ENCODE measurements around the gene PRR5.
A peak's percentile ranks its signal among the peaks of the same experiment; 100 is the strongest.

PRR5 gene

DNA sequence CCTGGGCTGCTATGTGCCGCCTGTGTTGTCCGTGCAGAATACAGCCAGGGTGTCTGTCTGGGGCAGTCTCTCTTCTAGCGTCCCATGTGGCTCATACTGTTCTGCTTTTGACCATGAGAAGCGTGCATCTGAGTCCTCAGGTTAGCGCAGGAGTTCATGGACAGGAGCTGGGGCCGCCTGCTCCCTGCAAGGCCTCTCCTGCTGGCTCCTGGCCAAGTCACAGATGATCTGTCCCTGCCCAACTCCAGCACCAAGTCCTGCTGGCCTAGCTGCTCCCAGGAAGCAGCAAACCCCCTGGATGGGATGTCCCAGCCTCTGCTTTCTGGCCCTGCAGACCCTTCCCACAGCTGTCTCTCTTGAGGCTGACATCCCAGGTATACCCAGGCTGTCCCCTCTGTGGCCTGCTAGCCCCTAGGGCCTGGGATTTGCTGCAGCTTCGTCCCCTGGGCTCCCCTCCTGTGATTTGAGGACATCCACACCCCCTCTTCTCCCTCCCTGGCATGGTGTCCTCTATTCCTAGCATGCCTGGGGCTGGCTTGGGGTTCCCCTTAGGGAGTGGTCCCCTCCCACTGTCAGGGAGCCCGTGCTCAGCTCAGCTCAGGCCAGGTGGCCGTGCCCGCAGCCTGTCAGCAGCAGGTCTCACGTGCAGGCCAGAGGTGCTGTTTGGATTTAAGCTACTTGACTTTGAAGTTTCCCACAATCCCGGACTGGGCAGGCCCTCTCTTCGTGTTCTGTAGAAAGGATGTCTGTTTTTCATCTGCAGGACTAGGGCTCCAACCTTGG, 17.8 kb downstream of the PRR5 start:
- no peak for DNase-seq

DNA sequence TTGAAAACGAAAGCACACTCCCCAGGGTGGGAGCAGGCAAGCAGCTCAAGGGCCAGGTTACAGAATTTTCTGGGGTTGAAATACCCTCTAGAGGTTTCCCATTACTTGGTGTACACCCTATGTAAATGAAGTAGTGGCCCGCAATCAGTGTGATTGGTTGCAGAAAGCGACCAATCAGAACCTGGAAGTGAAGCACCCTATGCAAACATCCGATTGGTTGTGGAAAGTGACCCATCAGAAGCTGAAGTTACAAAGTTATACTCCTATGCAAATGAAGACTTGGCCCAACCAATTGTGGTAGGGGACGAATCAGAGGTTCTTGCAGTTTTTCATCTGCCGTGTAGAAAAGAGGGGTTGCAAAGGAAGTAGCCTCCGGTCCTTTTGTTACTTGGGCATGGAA, 19.2 kb downstream of the PRR5 start:
- no peak for DNase-seq

DNA sequence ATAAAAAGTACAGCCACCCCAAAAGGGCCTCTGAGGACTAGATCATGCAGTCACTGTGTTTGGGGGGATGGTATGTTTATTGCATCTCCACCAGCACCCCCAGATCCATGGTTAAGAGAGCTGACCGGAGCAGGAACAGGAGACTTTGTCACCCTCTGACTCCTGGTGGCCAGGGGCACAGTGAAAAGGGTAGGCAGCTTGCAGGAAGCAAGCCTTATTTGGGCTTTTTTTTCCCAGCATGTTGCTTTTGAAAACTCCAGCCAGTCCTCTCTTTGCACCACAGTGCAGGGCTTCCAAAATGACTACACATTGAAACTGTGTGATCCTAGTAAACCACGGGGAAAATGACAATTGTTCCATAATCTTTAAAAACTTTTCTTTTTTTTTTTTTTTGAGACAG, 20.6 kb downstream of the PRR5 start:
- no peak for DNase-seq

DNA sequence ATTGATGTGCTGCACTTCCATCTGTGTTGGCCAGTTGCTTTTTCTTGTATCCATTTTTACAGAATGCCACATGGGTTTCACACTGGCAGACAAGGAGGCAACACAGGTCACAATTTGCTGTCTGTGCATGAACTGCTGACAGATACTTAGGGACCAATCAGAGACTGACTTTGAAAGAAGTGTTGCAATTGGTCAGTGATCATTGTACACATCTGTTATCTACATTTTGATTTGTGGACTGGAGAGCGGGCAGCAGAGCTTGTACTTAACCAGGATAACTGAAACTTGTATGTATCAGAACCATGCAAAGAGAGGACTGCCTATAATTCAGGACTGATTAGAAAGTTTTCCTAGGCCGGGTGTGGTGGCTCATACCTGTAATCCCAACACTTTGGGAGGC, 21.8 kb downstream of the PRR5 start:
- DNase-seq = no peak

DNA sequence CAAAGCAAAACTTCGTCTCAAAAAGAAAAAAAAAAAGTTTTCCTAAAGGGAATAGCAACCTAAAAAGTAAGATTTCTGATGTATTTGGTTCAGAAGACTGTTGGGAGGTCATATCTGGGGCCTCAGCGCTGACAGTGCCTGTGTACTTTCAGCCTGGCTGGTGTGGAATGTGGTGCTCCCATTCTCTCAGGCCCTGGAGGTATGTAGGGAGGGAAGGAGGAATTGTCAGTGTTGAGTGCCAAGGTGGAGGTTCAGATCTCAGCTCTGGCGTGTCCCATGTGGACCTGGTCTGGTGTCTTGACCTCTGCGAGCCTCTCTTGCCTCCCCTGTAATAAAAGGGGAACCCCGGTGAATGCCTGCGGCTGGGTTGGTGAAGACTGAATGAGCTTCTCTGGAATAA, 22.4 kb downstream of the PRR5 start:
- DNase-seq = no peak

DNA sequence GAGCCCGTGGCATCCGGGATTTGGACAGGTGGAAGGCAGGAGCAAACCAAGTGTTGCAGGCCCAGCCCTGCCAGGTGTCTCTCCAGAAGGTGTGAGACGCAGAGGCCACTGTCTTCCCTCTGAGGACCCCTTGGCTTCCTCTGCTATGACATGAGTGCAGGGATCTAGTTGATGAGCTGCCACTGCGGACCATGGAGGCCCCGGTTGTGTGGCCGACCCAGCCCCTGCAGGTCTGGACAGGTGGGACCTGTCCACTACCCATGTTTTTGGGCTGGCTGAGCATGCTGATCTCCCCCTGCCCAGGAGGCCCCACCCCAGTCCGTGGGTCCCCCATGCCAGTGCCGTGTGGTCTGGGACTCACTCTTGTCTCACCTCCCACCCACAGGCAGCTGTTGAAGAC, 22.9 kb downstream of the PRR5 start:
- DNase-seq = no peak

DNA sequence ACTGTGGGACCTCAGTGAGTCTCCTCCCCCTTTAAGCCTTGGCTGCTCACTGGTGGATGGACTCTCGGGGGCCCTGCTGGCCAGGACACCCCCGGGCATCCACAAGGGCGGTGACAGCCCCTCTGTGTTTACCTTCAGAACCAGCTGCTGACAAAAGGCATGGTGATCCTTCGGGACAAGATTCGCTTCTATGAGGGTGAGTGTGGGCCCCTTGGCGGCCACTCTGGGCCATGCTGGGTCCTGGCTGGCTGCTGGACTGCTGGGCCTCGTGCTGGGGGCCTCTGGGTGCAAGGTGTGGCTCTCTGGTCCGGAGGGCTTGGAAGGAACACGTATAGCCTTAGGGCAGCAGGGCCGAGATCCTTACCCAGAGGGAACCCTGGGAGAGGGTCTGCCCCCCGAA, 24.4 kb downstream of the PRR5 start:
- no peak for DNase-seq

DNA sequence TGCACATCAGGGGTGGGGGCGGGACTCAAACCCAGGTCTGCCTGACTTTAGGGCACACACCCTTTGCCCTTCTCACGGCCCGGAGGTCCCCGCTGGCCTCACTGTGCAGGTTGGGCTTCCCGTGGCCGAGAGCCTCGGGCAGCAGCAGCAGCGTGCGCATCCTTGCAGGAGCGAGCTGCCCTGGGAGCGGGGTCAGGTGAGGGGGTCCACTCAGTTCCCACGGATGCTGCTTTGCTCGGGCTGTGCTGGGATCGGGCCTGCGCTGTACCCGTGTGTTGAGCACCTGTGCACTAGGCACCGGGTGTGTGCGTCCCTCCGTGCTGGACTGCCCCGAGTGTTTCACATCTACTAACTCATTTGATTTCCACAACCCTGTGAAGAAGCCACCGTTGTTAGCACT, 25.1 kb downstream of the PRR5 start:
- no peak for DNase-seq

DNA sequence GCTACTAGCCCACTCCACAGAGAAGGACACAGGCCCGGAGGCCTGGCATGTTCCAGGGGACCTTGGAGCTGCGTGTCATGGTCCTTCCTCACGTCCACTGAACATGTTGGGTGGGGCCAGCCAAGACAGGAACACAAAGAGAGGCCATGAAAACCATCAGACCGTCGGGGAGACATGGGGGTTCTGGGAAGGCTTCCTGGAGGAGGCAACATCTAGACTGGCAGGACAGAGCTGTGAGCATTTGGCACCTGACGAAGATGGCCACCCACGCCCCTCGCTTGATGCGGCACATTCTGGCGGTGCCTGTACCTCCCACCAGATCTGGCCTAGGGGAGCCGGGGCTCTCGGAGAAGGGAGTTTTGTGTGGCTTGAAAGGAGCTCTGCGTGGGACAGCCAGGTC, 25.7 kb downstream of the PRR5 start:
- DNase-seq = no peak

DNA sequence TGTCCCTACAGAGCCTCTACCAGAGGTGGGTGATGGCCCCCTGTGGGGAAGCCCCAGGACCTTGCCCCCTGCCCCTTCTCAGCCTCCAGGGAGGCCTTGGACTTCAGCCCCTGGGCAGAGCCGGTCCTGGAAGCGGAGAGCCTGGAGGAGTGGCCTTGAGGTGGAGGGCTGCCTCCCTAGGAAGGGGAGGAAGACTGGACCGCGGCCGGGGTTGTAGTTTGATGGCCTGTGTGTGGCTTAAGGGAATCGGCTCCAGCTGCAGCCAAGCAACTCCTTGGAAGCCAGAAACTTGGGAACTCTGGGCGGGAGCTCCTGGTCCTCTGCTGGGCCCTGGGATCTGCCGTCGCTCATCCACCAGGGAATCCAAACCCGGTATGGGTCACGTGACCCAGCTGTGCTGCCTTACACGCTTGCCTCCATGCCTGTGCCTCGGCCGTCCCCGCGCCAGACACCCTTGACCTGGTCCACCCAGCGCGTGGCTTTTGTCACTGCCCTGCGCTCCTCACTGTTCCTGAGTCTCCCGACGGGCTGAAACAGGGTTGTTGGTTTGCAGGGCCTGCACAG, 26.8 kb downstream of the PRR5 start:
- DNase-seq = no peak

DNA sequence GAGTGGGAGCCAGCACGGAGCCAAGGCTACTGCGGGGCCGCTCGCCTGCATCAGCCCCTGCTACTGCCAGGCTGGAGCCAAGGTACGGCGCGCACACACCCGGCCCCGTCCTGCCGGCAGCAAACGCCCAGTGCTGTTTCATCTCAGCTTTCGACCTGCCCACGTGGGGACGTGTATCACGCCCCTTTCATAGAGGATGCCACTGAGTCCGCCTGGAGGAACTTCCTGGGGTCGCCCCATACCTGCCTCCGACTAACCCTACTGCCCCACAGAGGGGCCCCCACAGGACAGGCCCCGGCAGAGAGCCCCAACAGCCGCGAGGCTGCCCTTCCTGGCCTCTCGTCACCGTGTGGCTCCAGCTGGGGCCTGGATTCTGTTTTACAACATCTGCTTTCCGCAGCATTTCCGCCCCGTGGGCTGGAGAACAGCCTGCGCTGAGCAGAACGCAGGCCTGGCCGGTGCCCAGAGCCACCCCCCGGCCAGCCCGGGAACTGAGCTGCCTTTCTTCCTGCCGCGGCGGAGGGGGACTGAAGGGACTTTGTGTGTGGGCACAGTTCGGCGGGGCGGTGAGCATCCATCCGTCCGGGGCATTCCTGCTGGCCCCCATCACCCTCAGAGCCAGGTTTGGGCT, 27.5 kb downstream of the PRR5 start:
- no peak for DNase-seq

DNA sequence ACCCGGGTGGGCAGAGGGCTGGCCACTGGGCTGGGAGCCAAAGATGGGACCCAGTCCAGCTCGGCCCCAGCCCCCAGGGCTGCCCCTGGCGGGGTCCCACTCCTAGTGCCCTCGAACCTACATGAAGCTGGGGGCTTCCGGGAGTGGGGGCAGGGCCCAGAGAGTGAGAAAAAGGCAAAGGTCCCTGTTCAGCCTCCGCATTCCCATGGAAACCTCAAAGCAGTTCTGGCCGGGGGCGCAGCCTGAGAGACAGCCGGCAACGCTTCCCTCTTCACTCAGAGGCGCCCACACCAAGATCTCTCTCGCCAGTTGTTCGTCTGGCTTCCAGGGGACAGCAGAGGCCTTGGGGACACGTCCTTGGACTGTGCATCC, 28.0 kb downstream of the PRR5 start:
- DNase-seq = no peak

DNA sequence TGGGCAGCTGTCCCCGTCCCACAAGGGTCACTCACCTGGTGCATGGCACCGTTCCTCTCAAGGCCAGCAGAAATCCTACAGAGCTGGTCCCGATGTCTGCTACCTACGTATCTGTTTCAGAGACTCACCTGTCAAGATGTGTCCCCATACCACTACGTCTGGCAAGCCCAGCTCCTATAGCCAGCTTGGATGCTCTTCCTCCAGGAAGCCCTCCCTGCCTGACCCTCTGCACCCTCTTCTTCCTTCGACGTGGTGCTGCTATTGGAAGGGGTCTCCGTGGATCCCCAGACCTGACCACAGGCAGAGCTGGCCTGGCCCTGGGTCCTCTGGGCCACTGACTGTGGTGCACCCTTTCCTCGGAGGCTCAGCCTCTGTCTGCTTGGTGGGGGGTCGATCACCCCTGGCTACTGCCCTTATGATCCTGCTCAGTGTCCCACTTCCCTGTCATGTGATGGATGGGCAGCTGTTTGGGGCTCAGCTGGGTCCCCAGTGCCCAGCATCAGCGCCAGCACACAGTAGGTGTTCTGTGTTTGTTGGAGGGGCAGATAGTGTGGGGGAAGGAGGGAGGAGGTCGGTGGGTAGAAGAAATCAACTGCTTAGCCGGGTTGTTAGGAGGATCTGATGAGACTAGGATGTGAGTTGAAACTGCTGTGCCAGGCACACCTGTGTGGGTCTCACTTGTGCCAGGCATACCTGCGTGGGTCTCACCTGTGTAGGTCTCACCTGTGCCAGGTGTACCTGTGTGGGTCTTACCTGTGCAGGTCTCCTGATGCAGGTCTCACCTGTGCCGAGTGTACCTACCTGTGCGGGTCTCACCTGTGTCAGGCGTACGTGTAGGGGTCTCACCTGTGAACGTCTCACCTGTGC, 28.7 kb downstream of the PRR5 start:
- DNase-seq = no peak

DNA sequence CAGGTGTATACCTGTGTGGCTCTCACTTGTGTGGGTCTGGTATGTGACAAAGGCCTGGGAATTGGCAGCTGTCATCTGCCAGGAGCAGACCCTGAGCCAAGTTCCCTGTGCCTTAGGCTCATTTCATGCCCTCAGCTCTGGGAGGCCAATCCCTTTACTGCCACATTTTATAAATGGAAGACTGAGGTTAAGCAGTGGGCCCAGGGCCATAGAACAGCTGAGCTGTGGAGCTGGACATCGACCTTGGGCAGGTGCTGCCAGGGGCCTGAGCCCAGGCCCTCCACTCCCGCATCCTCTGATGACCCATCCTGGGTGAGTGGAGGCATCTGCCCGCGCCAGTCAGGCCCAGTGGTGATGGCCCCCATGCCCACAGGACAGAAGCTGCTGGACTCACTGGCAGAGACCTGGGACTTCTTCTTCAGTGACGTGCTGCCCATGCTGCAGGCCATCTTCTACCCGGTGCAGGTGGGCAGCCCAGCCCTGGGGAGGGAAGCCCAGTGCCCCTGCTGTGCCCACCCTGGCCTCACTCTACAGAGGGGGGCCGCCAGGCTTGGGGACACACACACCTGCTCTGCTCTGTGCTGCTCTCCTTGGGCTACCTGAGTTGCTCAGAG, 29.5 kb downstream of the PRR5 start:
- no peak for DNase-seq

DNA sequence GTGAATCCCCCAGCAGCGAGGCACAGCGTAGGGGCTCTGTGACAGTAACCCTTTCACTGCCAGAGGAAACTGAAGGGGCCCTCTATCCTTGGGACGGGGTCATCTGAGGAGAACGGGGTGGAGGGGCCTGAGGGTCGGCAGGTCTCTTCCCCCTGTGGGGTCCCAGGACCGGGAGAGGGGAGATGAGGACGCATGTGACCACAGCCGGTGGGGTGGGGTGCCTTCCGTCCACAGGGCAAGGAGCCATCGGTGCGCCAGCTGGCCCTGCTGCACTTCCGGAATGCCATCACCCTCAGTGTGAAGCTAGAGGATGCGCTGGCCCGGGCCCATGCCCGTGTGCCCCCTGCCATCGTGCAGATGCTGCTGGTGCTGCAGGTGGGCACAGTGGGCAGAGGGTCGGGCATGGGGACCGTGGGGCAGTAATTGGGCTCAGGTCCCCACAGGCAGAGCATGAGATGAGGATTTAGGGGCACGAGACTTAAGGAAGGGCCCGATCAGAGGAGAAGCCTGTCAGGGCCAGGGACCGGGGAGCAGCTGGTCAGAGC, 30.1 kb downstream of the PRR5 start:
- no peak for DNase-seq

DNA sequence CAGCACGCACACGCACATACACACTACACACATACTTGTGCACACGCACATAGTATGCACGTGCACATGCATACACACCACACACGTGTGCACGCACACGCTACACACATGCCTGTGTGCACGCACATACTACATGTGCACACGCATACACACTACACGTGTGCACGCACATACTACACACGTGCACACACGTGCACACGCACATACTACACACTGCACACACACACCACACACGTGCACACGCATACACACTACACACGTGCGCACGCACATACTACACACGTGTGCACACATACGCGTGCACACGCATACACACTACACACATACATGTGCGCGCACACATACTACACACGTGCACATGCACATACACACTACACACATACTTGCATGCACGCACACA, 30.7 kb downstream of the PRR5 start:
- no peak for DNase-seq

DNA sequence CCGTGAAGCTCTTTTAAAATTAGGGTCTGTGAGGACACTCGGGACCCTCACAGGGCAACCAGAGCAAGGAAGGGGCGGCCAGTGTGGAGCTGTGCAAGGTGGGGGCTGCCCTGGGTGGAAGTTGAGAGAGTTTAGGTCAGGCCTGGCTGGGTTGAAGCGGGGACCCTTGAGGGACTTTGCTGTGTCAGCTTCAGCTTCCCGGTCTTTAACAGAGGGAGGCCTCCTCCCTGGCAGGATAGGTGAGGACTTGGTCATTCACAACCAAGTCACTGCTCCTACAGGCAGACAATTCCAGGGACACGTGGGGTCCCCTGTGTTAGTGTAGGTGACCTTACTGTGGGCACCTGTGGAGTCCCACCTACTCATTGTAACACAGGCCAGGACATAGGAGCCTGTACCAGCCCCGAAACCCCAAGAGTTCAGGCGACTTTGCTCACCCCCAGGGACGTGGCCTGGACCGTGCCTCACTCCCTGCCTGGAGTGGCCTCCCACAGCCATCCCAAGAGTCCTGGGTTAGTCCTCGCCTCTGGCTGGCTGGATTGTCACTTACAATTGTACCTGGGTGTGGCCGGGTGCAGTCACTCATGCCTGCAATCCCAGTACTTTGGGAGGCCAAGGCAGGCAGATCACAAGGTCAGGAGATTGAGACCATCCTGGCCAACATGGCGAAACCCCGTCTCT, 31.6 kb downstream of the PRR5 start:
- DNase-seq = no peak

DNA sequence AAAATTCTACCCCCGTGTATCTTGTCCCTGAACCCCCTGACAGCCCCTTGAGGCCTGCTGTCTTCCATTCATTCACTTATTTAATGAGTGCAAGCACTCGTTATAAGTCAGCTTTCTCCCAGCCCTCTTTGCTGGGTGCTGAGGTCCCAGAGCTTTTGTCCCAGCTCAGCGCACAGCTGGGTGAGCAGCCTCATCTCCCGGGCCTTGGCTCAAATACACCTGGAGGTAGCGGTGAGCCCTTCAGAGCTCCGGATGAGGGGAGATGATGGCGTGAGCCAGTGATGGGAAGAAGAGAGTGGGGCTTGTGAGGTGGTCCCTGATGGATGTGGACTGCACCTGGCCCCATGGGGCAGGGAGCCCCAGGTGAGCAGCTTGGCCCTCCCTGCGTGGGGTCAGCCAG, 32.3 kb downstream of the PRR5 start:
- no peak for DNase-seq

DNA sequence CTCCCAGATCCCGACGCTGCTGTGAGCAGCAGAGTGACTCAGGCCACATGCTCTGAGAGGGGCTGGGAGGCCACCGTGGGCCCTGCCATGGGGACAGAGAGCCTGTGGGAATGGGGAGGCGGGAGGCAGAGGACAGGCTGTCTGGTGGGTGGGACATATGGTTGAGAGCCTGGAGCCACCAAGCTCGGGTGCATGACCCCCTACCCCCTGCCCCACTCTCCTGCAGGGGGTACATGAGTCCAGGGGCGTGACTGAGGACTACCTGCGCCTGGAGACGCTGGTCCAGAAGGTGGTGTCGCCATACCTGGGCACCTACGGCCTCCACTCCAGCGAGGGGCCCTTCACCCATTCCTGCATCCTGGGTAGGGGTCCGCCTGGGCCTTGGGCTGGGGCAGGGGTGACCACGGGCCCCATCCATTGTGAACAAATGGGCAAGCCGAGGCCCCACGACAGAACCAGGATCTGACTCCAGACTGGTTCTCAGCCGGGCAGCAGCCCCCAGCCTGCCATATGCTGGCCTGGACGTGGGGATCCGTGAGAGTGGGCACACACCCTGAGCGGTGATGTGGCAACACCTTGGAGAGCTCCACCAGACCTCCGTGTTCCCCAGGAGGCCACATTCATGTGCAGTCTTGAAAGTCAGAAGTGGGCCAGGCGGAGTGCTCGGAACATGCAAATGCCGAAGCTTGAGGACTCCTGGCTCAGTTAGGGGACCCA, 33.0 kb downstream of the PRR5 start:
- no peak for DNase-seq

DNA sequence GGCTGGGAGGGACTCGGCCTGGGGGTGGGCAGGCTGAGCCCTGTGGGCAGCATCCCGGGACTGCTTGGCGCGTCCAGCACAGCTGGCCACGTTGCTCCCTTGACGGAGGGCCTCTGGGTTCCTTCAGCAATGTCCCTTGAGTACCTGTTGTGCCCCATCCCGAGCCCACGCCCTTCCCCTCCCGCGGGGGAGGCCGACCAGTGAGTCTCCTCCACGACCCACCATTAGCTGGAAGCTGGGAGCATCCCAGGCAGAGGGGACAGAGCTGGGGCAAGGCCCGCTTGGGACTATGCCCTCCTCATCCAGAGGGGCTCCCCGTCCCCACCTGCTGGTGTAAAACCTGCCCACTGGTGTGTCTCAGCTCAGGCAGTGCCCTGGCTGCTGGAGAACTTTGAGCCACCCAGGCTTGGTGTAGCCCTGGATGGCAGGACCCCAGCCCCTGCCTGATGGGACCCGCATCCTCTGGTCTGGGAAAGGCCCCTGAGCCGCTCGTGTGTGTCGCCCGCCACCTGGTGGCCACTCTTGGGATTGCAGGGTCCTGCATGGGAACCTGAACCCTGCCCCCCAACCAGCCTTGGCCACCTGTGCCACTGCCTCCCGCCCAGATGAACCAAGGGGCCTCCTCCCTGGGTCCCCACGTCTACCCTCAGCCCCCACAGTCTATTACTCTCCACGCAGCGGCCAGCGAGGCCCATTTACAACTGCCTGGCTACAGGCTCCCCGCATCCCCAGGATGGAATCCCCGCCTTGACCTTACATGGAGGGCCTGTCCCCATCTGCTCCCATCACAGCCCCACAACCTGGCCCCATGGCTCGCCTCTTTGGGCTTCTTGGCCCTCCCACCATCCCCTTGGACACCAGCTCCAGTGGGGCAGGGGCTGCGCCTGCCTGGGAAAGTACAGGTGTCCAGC, 33.8 kb downstream of the PRR5 start:
- peak; percentile 98 for DNase-seq
